Lower leg skin (tissue), 3 donors: ENCODE measurements around the gene SH2D4B.

Source experiments
- CTCF ChIP-seq, 3 donors: fragments of 450-650 bp; IDR thresholded peaks; one replicate each; pipeline ENCODE4 v1.5.1; 2016; ENCODE audit warnings: antibody characterized with exemption in 3 of 3, mild to moderate bottlenecking in 3 of 3, moderate library complexity in 2 of 3
- POLR2A ChIP-seq, 2 donors: fragments of 450-650 bp; IDR thresholded peaks; one replicate each; pipeline ENCODE4 v1.6.1; 2016 to 2017; ENCODE audit warnings: antibody characterized with exemption in 2 of 2, mild to moderate bottlenecking in 1 of 2, moderate library complexity in 1 of 2

GRCh38 chr10:80520661-80521470 lies 16.8 kb upstream of the SH2D4B start:
- no peak for TF ChIP-seq CTCF (IDR thresholded peaks at IDR 0.05)
- TF ChIP-seq POLR2A (IDR thresholded peaks at IDR 0.05) = no peak
